Gastroesophageal sphincter (tissue), 4 donors: ENCODE results near the gene PRKG1. TPM values are rescaled to one million over a fixed set of nuclear protein-coding genes. Genes with fewer than 3 reads are reported as not detected.

Experiments used
- ATAC-seq: fragments of 150-250 bp; one replicate; pipeline ENCODE4 v1.9.1; 2016; ENCODE audit warnings: mild to moderate bottlenecking, moderate library complexity
- H3K27ac ChIP-seq, 4 donors: fragments of 200-600 bp; sonication (generic) in 3 of 4; 1 replicate in 3 of 4; 2 replicates in 1 of 4; pipeline ENCODE4 v1.5.1; 2016 to 2019
- H3K27me3 ChIP-seq: fragments of 200-600 bp; sonication (generic); one replicate; pipeline ENCODE4 v1.5.1; 2019
- H3K36me3 ChIP-seq, 2 donors: fragments of 200-600 bp; sonication (generic); one replicate each; pipeline ENCODE4 v1.5.1; 2019; ENCODE audit warnings: control low read depth in 1 of 2
- H3K4me1 ChIP-seq, 3 donors: fragments of 200-600 bp; sonication (generic); 1 replicate in 2 of 3; 2 replicates in 1 of 3; pipeline ENCODE4 v1.5.1; 2016 to 2019; ENCODE audit warnings: control low read depth in 2 of 3
- H3K4me3 ChIP-seq, 2 donors: fragments of 200-600 bp; sonication (generic); one replicate each; pipeline ENCODE4 v1.5.1; 2019; ENCODE audit warnings: mild to moderate bottlenecking in 1 of 2, moderate library complexity in 1 of 2
- H3K9me3 ChIP-seq, 3 donors: fragments of 200-600 bp; sonication (generic); one replicate each; pipeline ENCODE4 v1.5.1; 2017 to 2019; ENCODE audit warnings: control low read depth in 2 of 3
- CTCF ChIP-seq, 4 experiments: fragments of 200-600 bp in 2 of 4; fragments of 450-650 bp in 2 of 4; sonication (generic) in 1 of 4; IDR thresholded peaks; one replicate each; pipeline ENCODE4 v1.5.1; 2017 to 2019; ENCODE audit warnings: antibody characterized with exemption in 4 of 4, mild to moderate bottlenecking in 2 of 4, moderate library complexity in 2 of 4
- EP300 ChIP-seq: sonication (generic); formaldehyde crosslinking; IDR thresholded peaks from one replicate; pipeline ENCODE4 v1.6.1; 2017; ENCODE audit warnings: antibody characterized with exemption, mild to moderate bottlenecking
- POLR2A ChIP-seq, 2 donors: fragments of 450-650 bp; IDR thresholded peaks; one replicate each; pipeline ENCODE4 v1.6.1; 2017; ENCODE audit warnings: antibody characterized with exemption in 2 of 2, mild to moderate bottlenecking in 2 of 2, moderate library complexity in 1 of 2
- POLR2AphosphoS5 ChIP-seq: sonication (generic); formaldehyde crosslinking; IDR thresholded peaks from one replicate; pipeline ENCODE4 v1.6.1; 2017; ENCODE audit warnings: antibody characterized with exemption
- WGBS, 2 donors: methylation state at CpG; one replicate each; pipeline ENCODE4 v1.1.5; 2018; ENCODE audit warnings: low coverage in 1 of 2; 5-methylcytosine and 5-hydroxymethylcytosine counted together
- total RNA-seq, 4 donors: library from RNA; depleted of rRNA; stranded (reverse); fragments of >200 nt; gene quantifications; one replicate each; pipeline ENCODE4 v1.1.0, GENCODE V29; 2016

Gene PRKG1
- total RNA-seq: 10 to 100 TPM; 27.5 to 73.2 (median 39.2) TPM

- H3K27ac ChIP-seq: peak within 1 kb of the TSS; percentile 74 to 94 (median 94)
- ATAC-seq: peak; percentile 89
- H3K9me3 ChIP-seq: no peaks in the 10 kb centered on the region
- WGBS, 2 donors: 0% methylated on average over 2 to 7 of the region's 59 CpGs
- no peaks in the 10 kb centered on the region for H3K27me3 ChIP-seq
- H3K4me1 ChIP-seq: peaks cover 0 to 27% (median 0%) of the 10 kb centered on the region in 3 donors
- H3K36me3 ChIP-seq: no peaks in the 10 kb centered on the region
- peak within 1 kb of the TSS; percentile 75 to 76 for H3K4me3 ChIP-seq
- TF ChIP-seq POLR2AphosphoS5 (peak; percentile 60), EP300 (no peak), CTCF (IDR thresholded peaks at IDR 0.05) (no peak), POLR2A (IDR thresholded peaks at IDR 0.05) (peak; percentile 16 to 23)
Observed at GRCh38 chr10:51074238-51075028, at the start of gene PRKG1. PRKG1 (plus strand) TSS chr10:51074487.

- Histone ChIP-seq H3K27ac (peak overlapping the region in 2 of 4 donors; percentile 28 to 38), H3K27me3 (no peaks in the 10 kb centered on the region), H3K4me3 (no peak overlapping the region), H3K4me1 (peaks cover 0 to 24% (median 2%) of the 10 kb centered on the region in 3 donors), H3K36me3 (no peaks in the 10 kb centered on the region), H3K9me3 (no peaks in the 10 kb centered on the region)
- ATAC-seq: no peak
- TF ChIP-seq EP300: no peak
- TF ChIP-seq POLR2A (IDR thresholded peaks at IDR 0.05): no peak
- TF ChIP-seq CTCF (IDR thresholded peaks at IDR 0.05): no peak
- TF ChIP-seq POLR2AphosphoS5: no peak
Observed at GRCh38 chr10:51028420-51028819, 45.9 kb upstream of the PRKG1 start.

GRCh38 chr10:51029172-51029641 lies 45.1 kb upstream of the PRKG1 start:
- H3K36me3 ChIP-seq: no peaks in the 10 kb centered on the region
- peak; percentile 14 for TF ChIP-seq POLR2AphosphoS5
- TF ChIP-seq CTCF (IDR thresholded peaks at IDR 0.05): no peak
- no peak overlapping the region for H3K4me3 ChIP-seq
- H3K27me3 ChIP-seq: no peaks in the 10 kb centered on the region
- H3K9me3 ChIP-seq: no peaks in the 10 kb centered on the region
- WGBS, 2 donors: 53 to 56% methylated on average over 2 of the region's 2 CpGs
- H3K27ac ChIP-seq: peak overlapping the region in 3 of 4 donors; percentile 25 to 38 (median 28)
- H3K4me1 ChIP-seq: peaks cover 0 to 16% (median 2%) of the 10 kb centered on the region in 3 donors
- ATAC-seq: peak; percentile 70

- 75 to 76% methylated on average over 2 of the region's 2 CpGs for WGBS, 2 donors
- H3K9me3 ChIP-seq: no peaks in the 10 kb centered on the region
- no peak overlapping the region for H3K27ac ChIP-seq
- H3K36me3 ChIP-seq: no peaks in the 10 kb centered on the region
- no peak for ATAC-seq
- TF ChIP-seq CTCF (IDR thresholded peaks at IDR 0.05): no peak
- TF ChIP-seq EP300: no peak
- H3K4me1 ChIP-seq: peaks cover 0 to 16% (median 2%) of the 10 kb centered on the region in 3 donors
- H3K27me3 ChIP-seq: no peaks in the 10 kb centered on the region
- H3K4me3 ChIP-seq: no peak overlapping the region
Observed at GRCh38 chr10:51030480-51030879, 43.8 kb upstream of the PRKG1 start.

GRCh38 chr10:51031950-51032349 lies 42.3 kb upstream of the PRKG1 start:
- no peak for TF ChIP-seq EP300
- TF ChIP-seq POLR2AphosphoS5: no peak
- no peak for TF ChIP-seq POLR2A (IDR thresholded peaks at IDR 0.05)
- TF ChIP-seq CTCF (IDR thresholded peaks at IDR 0.05): no peak
- no peak for ATAC-seq
- H3K9me3 ChIP-seq: no peaks in the 10 kb centered on the region
- H3K36me3 ChIP-seq: no peaks in the 10 kb centered on the region
- no peak overlapping the region for H3K27ac ChIP-seq
- no peak overlapping the region for H3K4me3 ChIP-seq
- no peaks in the 10 kb centered on the region for H3K27me3 ChIP-seq
- peaks cover 0 to 16% (median 2%) of the 10 kb centered on the region in 3 donors for H3K4me1 ChIP-seq
